LNCaP clone FGC (cell line): Measurements from ENCODE around the gene EFNB1.
A peak's percentile ranks its signal among the peaks of the same experiment; 100 is the strongest.

Experiments
- DNase-seq: peaks from one replicate; pipeline ENCODE4 v3.0.0-alpha.2; 2011; ENCODE audit warnings: low read depth
- H3K4me3 ChIP-seq: 2 replicates; pipeline ENCODE4 v1.5.1; 2011; ENCODE audit warnings: mild to moderate bottlenecking, low read depth, low read length, control low read depth
- TF ChIP-seq, protein P1 (sequence below): IDR thresholded peaks from 2 replicates; pipeline ENCODE4 v1.5.1; 2012; ENCODE audit warnings: mild to moderate bottlenecking; ENCODE audit not compliant: control insufficient read depth, insufficient read depth; ENCODE audit errors: extremely low read depth

EFNB1 gene

DNA sequence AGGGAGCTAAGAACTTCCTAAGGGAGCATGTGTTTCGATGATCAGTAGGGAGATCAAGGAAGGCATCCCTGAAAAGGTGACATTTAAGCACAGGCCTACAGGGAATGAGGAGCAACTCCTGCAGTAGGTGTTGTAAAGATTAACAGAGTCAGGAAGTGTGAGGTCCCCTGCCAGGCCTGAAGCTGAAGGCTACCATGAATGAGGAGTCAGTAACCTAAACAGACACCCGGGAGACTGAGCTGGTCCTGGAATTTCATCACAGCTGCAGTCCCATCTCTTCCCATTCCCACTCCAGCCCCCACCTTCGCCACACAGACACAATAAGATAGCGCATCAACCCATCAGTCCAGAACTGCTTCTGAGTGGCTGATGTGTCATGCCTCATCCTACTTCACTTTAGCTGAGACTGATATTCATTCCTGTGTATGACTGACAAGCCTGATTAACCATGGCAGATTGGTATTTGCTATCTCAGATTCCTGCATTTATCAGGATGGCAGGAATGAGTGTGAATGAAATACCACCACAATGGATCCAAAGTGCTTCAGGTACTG lies 27.0 kb upstream of the EFNB1 start:
- H3K4me3 ChIP-seq, result no peak overlapping the region
- no peak for DNase-seq
- TF ChIP-seq, protein P1, sequence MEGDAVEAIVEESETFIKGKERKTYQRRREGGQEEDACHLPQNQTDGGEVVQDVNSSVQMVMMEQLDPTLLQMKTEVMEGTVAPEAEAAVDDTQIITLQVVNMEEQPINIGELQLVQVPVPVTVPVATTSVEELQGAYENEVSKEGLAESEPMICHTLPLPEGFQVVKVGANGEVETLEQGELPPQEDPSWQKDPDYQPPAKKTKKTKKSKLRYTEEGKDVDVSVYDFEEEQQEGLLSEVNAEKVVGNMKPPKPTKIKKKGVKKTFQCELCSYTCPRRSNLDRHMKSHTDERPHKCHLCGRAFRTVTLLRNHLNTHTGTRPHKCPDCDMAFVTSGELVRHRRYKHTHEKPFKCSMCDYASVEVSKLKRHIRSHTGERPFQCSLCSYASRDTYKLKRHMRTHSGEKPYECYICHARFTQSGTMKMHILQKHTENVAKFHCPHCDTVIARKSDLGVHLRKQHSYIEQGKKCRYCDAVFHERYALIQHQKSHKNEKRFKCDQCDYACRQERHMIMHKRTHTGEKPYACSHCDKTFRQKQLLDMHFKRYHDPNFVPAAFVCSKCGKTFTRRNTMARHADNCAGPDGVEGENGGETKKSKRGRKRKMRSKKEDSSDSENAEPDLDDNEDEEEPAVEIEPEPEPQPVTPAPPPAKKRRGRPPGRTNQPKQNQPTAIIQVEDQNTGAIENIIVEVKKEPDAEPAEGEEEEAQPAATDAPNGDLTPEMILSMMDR, result no peak

DNA sequence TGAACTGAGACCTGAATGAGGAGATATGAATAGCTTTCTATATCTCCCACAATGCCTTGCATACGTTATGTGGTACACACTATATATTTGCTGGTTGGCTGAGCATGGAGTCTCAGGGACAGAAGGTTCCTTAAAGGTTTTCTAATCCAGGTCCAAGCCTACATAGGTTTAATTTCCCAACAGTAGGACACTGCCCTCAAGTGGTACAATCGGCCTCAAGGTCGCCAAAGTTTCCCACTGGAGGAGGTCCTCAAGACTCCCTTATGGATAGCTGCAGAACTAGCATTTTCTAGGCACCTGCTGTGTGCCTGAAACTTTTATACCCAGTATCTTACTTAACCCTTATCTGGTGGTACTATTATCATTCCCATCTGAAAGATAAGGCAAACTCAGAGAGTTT lies 21.0 kb upstream of the EFNB1 start:
- TF ChIP-seq, protein P1, result peak; percentile 59
- DNase-seq, result no peak
- H3K4me3 ChIP-seq, result no peak overlapping the region

DNA sequence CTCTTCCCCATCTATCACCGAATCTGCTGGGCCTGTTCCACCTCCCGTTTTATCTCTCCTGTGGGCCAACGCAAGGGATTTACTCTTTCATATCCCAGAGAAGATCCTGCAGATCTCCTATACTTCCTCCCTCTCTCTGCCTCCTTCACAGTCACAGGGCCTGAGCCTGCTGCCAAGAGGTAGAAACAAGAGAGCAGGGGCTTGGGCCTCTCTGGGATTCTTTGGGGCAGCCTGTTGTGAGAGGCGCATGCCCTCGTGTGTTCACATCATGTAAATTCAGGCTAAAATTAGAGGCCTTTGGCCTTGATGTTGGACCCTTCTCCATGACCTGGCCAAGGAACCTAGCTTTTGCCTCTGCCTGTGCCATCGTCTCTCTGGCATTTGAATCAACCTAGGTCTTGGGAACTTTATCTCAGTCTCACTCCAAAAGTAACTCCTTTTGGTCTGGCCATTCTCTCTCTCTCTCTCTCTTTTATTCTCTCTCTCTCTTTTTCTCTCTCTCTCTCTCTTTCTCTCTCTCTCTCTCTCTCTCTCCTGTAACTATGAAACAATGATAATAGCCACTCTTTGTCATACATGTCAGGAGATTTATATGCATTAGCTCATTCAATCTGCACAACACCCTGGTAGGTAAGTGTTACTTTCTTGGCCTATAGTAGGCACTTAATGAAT lies 20.0 kb upstream of the EFNB1 start:
- no peak overlapping the region for H3K4me3 ChIP-seq
- TF ChIP-seq, protein P1, result peak; percentile 23; the same call in 1 of the 2 replicates
- DNase-seq, result no peak

DNA sequence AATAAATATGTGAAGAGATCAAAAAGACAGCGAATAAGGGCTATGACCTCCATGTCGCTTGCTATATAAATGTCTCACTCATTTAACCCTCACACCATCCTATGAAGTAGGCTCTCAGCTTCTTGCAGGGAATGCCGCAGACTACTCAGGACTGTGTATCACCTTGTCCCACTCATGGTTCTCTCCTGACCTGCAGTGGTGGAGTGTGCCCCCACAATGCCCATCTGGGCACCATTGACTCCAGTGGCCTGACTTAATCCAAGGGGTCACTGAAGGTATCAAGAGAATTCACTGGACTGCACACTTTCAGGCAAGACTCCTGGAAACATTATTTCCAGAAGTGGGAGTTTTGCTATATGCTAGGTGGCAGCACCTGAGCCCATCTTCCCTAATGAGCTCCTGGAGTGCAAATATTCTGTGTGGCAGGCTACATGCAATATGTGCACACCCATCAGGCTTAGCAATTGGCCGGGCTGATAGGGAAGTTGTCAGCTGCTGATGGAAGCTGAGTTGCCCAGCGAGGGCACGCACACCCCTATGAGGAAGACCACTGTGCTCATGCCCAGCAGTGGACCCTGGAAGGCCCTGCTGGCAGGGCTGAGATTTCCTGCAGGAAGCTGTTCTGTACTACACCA lies 8.2 kb upstream of the EFNB1 start:
- TF ChIP-seq, protein P1, result no peak
- no peak for DNase-seq
- no peak overlapping the region for H3K4me3 ChIP-seq

DNA sequence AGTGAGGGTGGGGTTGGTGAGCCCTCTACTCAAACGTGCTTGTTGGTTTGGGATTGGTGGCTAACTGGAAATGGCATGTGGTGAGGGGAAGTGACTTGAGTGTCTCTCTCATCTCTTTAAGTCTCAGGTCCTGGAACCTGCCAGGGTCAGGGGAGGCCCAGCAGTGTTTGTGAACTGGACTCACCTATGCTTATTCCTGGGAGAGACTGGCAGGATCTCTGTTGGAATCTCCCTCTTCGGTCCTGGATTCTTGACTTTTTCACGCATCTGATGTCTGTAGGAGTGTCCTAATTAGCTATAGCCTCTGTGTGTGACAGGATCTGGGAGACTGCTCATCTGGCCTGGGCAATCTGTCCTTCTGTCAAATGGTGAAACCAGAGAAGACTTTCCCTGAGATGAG lies 7.2 kb upstream of the EFNB1 start:
- DNase-seq, result no peak
- no peak overlapping the region for H3K4me3 ChIP-seq
- TF ChIP-seq, protein P1, result no peak

DNA sequence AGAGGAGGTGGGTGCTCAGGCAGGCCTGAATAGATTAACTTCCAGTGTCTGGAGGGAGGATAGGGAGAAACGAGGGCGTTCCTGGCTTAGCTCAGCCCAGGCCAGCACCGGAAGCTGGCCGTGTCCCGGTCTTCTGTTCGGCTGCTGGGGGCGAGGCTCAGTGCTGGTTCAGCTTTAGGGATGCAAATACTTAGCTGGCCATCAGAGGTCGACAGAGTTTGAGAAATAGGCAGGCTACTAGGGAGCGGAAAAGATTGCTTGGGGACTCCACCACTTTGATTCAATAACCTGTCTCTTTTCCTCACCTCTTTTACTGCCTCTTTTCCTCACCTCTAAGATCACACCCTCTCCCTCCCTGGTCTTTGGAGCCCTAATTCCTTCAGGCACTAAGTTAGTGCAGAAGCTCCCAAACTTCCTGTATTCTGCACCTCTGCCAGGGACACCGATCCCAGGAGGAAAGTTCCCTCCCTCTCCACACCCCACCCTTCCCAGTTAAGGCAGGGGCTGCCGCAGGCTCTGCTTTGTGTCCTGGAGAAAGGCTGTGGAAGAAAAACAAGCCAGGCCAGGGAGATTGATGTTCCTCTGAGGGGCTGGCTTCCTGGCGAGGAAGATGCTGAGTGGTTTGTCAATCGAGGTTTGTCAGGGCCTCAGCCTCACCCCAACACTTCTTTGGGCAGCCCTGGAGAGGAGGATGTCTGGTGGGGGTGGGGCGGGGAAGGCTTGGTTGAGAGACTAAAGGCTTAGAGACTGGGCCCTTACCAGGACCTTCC lies 6.0 kb upstream of the EFNB1 start:
- DNase-seq, result no peak
- TF ChIP-seq, protein P1, result peak; percentile 64
- no peak overlapping the region for H3K4me3 ChIP-seq
